Hematopoietic multipotent progenitor cell treated with erythropoietin and hydrocortisone succinate and interleukin-3 and kit ligand, for 8 days (in vitro differentiated cells): ENCODE data around the gene GRM1.

Source experiments
- DNase-seq: peaks from one replicate; pipeline ENCODE4 v3.0.0-alpha.2; 2015

The GRM1 gene

DNA sequence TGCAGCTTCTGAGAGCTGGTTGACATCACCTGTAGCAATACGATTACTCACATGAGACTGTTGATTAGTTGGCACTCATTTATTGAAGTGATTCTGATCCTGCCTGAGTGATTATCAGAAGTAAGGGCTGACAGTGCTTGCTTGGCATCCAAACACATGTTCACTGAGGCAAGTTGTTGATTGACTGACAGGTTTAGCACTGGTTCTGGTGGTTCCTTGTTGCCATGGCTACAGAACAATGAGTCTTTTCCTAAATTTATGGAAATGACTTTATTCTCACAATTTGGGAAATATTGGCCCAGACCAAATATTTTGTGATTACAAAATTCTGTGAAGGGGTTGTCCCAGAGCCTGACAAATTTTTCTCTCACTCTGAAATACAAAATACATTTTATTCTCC lies 368.8 kb downstream of the GRM1 start:
- no peak for DNase-seq

DNA sequence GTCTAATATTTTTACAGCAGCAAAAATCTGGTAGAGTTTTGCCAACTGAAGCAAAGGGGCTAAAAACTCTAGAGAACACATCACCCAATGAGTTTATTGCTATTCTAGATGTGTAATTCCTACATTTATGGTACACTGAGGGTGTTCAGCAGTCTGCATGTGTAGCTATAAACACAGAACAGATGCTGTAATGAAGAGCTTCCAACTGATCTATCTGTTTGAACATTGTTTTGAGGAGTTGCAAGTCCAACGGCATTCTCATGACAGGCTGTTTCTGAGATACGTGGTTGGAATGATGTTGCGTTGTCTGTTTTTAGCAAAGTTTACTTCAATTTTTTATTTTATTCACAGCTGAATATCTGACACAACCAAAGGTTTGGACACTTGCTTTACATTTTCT lies 373.6 kb downstream of the GRM1 start:
- DNase-seq, result no peak

DNA sequence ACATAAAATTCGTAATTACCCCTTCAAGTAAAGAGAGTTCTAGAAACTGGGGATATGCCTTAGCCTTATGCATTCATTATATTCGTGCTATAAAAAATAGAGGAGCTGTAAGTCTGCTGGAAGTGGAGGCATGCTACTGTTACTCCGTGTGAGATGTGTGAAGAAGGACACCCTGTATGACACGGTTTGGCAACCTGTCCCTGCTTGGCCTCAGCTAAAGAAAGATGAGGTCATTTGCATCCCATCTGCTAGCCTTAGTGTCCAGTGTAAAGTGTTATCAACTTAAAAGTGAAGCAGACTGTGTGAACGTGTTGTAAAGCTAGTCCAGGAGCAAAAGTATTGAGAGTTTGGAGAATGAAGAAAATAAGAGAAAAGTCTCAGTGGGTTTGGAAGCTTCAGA lies 379.7 kb downstream of the GRM1 start:
- DNase-seq, result no peak

DNA sequence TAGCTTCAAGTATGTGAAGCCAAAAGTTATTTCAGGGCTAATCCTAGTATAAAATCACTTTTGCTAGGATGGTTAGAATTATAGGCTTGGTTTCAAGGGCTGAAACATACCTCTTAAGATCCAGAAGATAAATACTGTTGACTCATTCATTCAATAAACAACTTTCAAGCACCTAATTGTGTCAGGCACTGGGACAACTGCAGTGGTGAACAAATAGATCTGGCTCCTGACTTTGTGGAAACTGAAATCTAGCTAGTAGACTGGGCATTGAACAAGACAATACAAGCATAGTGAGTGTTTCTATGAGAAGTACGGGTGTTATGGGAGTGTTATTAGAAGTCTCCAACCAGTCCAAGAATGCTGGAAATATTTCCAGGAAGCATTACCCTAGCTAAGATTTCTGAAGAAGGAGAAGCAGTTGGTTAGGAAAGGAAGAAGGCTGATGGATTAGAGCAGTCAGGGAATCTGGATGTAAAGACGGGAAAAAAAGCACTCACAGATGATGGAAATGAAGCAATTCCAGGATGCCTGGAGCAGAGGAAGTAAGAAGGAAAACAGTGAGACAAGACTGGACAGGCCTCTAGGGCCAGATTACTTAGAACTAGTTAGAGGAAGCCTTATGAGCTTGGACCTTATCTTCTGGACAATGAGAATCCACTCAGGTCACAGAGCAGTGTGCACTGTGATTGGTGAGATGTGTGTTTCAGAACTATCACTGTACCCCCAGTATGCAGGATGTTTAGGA lies 382.2 kb downstream of the GRM1 start:
- DNase-seq, result no peak

DNA sequence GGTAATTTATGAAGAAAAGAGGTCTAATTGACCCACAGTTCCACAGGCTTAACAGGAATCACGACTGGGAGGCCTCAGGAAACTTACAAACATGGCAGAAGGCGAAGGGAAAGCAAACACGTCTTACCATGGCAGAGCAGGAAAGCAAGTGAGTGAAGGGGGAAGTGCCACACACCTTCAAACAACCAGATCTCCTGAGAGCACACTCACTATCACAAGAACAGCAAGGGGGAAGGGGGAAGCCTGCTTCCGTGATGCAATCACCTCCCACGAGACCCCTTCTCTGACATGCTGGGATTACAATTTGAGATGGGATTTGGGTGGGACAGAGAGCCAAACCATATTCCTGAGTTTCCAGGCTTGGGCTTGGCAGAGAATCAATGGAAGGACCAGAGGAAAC lies 390.7 kb downstream of the GRM1 start:
- no peak for DNase-seq

DNA sequence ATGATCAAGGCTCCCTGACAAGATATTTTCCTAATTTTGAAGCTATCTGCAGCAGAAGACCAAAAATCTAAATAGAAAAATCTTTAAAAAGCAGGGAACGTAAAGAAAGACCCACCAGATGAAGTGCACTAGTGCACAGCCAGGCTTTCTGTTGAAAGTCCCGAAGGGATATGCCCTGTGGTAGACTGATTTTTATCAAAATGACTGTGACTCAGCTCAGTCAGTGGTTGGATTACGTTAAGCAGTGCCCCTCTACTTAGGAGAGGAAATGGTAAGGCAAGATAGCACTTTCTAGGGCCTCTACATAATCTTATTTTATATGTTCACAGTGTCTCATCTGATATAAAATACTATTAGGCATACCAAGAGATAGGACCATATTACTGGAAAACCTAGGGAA lies 391.4 kb downstream of the GRM1 start:
- peak; percentile 4 for DNase-seq

DNA sequence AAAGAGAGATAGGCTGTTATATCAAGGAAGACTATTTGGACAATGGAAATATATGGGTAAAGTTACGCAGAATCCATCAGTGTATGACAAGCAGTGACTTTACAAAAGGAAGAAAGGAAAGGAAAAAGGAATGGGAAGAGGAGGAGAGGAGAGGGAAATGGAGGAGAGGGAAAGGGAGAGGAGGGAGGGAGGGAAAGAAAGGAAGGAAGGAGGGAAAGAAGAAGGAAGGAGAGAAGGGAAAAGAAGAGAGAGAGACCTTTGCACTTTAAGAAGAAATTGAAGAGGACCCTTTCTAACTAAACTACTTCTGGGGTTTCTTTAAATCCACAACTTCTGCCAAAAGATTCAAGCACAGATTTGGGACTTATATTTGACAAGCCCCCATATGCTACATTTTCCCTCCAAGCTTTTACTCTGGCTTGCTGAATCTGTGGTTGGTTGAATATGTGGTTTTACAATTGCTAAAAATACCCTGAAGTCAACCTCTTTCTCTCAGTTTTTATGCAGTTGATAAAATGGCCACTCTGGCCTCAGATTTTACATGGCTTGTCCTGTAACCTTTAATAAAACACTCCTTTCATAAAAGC lies 394.0 kb downstream of the GRM1 start:
- no peak for DNase-seq

DNA sequence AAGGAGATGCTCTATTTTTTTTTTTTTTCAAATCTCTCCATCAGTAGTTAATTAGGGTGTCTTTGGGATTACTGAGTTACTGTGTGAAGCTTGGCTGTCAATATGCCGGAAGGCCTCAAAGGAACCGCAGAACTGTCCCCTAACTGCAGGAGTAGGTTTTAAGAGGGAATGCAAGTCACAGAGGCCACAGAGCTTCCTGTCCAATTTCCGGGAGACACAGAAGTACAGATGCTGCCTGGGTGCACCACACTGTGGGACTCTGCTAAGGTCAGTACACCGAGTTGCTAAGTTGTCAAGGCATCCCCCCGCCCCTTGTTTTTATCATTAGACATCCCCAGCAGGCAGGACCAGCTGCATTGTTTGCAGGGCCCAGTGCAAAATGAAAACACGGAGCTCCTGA lies 394.6 kb downstream of the GRM1 start:
- DNase-seq, result no peak

DNA sequence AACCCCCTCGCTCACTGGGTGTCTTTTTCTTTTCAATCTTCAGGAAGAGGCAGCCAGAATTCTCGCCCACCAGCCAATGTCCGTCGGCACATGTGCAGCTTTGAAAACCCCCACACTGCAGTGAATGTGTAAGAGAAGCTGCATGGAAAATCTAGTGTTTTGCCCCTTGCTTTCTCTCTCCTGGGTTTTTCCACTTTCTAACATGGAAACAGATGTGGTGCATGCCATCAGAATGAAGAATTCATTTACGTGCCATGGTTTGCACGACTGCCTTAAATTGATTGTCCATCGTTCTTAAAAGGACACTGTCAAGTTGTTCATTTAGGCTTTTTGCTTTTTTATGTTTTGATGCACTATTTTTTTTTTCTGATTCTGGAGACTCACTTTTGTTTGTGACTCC lies 397.7 kb downstream of the GRM1 start:
- DNase-seq, result no peak

DNA sequence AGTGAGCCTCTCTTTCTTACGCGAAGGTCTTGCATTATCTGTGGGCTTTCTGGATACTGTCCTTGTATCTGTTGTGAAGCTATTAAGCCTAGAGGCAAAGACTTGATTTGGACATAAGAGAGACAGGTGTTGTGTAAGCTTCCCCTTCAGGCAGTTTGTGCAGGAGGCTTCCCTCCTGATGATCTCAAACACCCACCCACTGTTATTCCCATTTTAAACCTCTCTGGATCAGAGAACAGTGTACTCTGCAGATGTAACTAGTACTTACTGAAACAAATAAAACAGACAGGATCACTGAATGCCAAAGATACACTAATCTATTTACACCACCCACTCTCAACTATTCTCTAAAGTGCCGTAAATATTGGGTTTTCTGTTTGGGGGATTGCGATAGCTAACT lies 401.0 kb downstream of the GRM1 start:
- DNase-seq, result no peak

DNA sequence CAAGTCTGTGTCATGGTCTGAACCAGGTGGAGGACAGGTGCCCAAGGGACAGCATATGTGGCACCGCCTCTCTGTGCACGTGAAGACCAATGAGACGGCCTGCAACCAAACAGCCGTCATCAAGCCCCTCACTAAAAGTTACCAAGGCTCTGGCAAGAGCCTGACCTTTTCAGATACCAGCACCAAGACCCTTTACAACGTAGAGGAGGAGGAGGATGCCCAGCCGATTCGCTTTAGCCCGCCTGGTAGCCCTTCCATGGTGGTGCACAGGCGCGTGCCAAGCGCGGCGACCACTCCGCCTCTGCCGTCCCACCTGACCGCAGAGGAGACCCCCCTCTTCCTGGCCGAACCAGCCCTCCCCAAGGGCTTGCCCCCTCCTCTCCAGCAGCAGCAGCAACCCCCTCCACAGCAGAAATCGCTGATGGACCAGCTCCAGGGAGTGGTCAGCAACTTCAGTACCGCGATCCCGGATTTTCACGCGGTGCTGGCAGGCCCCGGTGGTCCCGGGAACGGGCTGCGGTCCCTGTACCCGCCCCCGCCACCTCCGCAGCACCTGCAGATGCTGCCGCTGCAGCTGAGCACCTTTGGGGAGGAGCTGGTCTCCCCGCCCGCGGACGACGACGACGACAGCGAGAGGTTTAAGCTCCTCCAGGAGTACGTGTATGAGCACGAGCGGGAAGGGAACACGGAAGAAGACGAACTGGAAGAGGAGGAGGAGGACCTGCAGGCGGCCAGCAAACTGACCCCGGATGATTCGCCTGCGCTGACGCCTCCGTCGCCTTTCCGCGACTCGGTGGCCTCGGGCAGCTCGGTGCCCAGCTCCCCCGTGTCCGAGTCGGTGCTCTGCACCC lies 405.2 kb downstream of the GRM1 start:
- DNase-seq, result no peak

DNA sequence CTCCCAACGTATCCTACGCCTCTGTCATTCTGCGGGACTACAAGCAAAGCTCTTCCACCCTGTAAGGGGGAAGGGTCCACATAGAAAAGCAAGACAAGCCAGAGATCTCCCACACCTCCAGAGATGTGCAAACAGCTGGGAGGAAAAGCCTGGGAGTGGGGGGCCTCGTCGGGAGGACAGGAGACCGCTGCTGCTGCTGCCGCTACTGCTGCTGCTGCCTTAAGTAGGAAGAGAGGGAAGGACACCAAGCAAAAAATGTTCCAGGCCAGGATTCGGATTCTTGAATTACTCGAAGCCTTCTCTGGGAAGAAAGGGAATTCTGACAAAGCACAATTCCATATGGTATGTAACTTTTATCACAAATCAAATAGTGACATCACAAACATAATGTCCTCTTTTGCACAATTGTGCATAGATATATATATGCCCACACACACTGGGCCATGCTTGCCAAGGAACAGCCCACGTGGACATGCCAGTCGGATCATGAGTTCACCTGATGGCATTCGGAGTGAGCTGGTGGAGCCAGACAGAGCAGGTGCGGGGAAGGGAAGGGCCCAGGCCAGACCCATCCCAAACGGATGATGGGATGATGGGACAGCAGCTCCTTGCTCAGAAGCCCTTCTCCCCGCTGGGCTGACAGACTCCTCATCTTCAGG lies 406.0 kb downstream of the GRM1 start:
- no peak for DNase-seq

DNA sequence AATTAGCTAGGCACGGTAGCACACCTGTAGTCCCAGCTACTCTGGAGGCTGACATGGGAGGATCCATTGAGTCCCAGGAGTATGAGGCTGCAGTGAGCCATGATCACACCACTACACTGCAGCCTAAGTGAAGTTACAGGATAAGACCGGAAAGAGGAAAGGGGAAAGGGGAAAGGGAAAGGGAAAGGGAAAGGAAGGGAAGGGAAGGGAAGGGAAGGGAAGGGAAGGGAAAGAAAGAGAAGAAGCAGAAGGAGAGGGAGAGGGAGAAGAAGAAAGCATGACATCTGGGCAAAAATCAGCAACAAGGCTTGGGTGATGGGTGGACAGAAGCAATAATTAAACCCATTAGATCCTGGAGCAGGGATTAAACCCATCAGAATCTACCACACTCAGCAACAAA lies 413.0 kb downstream of the GRM1 start:
- DNase-seq, result no peak

DNA sequence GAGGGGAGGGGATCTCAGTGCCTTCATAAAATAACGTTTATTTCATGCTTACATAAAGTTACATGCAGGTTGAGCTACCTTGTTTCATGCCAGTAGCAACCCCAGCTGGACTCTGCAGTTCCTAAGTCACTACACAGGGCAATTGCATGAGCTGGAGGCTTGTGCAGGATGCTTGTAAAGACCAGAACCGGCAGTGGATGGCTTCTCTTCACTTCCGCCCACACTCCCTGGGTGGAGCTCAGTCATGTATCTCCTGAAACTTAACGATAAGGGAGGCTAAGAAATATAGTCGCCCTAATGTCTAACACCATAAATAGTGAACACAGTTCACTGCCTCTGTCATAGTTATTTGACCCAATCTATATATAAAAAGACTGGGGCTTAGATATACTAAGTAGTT lies 415.3 kb downstream of the GRM1 start:
- peak; percentile 8 for DNase-seq

DNA sequence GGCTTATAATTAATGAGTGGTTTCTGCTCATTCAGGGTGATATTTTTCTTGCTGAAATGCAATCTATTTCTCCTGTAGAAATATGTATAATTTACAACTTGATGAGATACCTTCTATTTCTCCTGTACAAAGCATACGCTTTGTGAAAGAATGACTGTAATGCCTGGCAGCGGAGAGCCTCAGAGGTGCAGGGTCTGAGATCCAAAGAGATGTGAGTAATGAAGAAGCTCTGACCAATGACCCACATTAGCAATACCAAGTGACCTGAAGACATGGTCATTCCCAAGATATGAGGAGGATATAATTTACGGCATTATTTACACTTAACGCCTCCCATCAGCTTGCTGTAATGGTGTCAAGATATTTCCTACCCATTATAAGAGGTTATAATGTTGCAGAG lies 416.4 kb downstream of the GRM1 start:
- no peak for DNase-seq

DNA sequence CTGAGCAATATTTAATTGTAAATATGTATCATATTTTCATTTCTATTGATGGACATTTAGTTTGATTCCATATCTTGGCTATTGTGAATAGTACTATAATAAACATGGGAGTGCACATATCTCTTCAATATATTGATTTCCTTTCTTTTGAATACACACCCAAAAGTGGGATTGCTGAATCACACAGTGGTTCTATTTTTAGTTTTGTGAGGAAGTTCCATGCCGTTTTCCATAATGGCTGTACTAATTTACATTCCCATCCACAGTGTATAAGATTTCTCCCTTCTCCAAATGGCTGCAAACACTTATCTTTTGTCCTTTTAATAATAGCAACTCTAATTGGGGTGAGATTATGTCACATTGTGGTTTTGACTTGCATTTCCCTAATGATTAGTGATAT lies 428.0 kb downstream of the GRM1 start:
- no peak for DNase-seq

DNA sequence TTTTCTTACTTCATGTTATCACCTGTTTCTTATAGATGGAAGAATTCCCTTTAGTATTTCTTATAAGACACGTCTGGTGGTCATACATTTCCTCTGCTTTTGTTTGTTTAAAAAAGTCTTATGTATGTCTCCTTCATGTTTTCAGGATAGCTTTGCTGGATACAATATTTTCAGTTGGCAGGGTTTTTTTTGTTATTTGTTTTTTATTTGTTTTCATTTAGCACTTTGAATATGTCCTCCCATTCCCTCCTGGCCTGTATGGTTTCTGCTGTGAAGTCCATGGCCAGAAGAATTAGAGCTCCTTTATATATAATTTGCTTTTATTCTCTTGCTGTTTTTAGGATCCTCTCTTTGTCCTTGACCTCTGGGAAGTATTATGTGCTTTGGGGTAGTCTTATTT lies 432.1 kb downstream of the GRM1 start:
- DNase-seq, result no peak

DNA sequence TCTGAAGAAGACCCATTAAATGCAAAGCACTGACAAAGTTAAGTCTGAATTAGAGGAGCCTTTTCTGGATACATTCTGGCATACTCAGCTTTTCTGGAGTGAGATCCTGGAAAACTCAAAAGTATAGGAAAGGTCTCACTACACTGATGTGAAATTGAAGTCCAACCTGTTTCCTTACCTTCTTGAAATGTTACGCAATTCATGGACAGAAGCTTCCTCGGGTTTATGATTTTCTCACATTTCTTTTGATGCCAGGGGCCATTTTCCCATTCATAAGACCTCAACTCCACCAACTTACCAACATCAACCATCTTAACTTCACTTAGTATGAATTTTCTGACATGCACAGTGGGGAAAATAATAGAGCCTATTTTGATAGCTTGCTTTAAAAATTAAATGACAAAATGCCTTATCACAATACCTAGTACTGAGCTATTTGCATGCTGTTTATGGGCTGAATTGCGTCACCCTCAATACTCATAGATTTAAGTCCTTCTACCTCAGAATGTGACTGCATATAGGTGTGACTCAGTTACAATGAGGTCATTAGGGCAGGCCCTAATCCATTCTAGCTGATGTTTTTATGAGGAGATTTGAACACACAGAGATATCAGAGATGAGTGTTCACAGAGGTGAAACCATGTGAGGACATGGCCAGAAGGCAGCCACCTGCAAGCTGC lies 441.4 kb downstream of the GRM1 start:
- DNase-seq, result no peak

DNA sequence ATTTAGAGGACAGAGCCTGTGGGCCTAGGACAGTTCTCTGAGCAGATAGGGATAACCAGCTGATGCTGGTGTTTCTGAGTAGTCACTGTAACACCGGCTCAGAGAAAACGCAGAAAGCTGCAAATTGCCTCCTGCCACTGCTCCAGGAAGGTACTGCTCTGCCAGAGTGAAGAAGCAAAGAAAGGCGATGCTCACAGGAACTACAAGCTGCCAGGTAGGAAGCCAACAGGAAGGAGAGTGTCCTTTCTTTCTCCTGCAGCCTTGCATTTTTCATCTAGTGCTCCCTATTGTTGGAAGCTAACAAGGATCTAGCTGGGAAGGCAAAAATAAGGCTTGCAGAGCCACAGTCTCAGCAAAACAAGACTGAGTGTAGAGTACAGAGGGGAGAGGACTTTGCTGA lies 444.1 kb downstream of the GRM1 start:
- DNase-seq, result no peak

DNA sequence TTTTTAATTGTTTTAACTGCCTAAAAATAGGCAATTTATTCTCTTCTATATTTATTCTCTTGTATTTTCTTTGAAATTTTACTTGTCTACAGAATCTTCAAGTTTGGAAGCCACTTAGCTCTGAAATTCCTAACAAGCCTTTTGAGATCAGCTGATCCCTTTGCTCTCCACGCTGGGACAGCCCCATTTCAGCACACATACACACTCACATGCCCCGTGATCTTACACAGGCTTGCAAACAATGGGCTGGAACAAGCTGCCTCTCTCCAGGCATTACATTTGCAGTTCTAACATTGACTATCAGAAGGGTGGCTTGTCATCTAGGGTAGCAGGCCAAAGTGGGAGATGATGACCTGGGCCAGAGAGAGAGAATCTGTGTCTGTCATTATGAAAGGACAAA lies 452.7 kb downstream of the GRM1 start:
- DNase-seq, result no peak

DNA sequence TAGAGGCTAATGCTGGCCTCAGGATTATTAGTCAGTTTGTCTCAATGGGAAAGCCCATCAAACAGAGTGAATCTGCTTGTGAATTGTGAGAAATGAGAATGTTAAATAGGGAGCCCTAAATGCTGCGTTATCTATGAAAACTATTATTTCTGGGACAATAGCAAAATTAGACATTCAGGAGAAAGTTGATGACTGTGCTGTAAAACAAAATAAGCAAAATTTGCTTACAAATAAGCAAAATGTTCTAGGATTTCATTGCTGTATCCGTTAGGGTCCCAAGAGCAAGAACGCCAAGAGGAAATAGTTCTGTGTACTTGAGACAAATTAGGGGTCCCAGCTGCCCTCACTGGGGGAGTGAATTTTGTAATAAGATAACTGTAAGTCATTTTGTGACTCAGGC lies 455.5 kb downstream of the GRM1 start:
- DNase-seq, result no peak
